GM19397 (cell line): Measurements from ENCODE around the gene C13orf46.
"Not testable (repeated sequence)": the region's sequence is repeated elsewhere in the genome, so short reads cannot be mapped to it uniquely, and the experiment has no call there.

Source experiments
- ATAC-seq: cut with Tn5 transposase; IDR thresholded peaks from one replicate; pipeline ENCODE4 v1.9.1; 2021; ENCODE audit warnings: mild to moderate bottlenecking, moderate library complexity; ENCODE audit not compliant: unreplicated experiment

The C13orf46 gene

DNA sequence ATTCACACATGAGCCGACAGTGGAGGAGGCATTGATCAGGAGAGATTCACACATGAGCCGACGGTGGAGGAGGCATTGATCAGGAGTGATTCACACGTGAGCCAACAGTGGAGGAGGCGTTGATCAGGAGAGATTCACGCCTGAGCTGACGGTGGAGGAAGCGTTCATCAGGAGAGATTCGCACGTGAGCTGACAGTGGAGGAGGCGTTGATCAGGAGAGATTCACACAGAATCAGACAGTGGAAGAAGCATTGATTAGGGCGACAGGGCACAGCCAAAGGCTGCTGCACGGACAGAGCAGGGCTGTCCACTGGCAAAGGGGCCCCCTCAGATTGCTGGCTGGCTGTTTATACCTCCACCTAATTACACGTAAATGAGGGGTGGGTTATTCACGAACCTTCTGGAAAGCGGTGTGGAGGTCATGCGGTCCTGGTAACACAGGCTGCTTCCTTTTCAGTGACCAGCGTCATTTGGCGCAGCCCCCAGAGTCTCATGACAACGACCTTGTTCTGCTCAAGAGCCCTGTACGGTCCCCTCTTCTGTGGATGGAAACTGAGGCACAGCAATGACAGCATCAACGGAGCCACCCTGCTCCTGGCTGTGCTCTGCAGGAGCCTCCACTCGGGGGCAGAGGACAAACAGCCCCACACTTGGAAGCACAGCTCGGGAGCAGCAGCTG, 59.4 kb downstream of the C13orf46 start:
- no peak for ATAC-seq

DNA sequence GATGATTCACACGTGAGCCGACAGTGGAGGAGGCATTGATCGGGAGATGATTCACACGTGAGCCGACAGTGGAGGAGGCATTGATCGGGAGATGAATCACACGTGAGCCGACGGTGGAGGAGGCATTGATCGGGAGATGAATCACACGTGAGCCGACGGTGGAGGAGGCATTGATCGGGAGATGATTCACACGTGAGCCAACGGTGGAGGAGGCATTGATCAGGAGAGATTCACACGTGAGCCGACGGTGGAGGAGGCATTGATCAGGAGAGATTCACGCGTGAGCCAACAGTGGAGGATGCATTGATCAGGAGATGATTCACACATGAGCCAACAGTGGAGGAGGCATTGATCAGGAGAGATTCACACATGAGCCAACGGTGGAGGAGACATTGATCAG, 60.0 kb downstream of the C13orf46 start:
- not testable (repeated sequence) for ATAC-seq

GRCh38 chr13:113913408-113913807, 60.5 kb downstream of the C13orf46 start:
- not testable (repeated sequence) for ATAC-seq

GRCh38 chr13:113912596-113912995, 61.3 kb downstream of the C13orf46 start:
- no peak for ATAC-seq

- ATAC-seq, result no peak
Measured at GRCh38 chr13:113907635-113908617, 66.0 kb downstream of the C13orf46 start.

GRCh38 chr13:113906571-113906970, 67.3 kb downstream of the C13orf46 start:
- ATAC-seq, result no peak

- ATAC-seq, result no peak
Measured at GRCh38 chr13:113905942-113906341, 67.9 kb downstream of the C13orf46 start.

- no peak for ATAC-seq
Measured at GRCh38 chr13:113905018-113905417, 68.9 kb downstream of the C13orf46 start.

DNA sequence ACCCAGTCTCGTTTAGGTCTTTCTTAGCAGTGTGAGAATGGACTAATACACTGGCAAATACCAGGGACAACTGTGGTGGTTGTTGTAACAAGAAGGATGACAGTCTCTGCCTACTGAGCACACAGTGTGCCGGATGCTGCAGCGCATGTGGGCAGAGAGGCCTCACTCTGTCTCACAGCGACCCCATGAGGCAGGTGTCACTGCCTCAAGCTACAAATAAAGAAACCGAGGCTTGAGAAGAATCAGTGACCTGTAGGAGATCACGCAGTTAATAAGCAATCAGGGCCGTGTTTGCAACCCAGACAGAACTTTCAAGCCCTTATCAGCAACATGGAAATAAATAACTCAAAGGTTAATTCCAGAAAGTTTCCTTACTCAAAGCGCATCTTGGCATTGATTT, 69.5 kb downstream of the C13orf46 start:
- ATAC-seq, result no peak

DNA sequence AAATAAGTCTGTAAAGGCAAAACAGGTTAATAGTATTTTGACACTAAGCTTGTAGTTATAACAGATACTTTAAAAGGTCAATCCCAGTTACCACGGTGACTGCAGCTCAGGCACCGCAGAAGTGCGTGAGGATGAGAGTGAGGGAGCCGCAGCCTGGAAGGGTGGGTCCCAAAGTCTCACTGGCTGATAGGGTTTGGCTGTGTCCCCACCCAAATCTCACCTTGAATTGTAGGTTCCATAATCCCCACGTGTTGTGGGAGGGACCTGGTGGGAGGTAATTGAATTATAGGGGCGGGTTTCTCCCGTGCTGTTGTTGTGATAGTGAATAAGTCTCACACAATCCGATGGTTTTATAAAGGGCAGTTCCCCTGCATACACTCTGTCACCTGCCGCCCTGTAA, 70.0 kb downstream of the C13orf46 start:
- ATAC-seq, result no peak
